KOPT-K1 (cell line): ENCODE data around the gene BBLN.
"Not testable (repeated sequence)": the region's sequence is repeated elsewhere in the genome, so short reads cannot be mapped to it uniquely, and the experiment has no call there.

Source experiments
- H3K27ac ChIP-seq: fragments of 200-600 bp; sonication (generic); 2 replicates; pipeline ENCODE4 v1.5.1; 2016; ENCODE audit warnings: antibody characterized with exemption, mild to moderate bottlenecking, low read depth, low read length; ENCODE audit not compliant: poor library complexity, severe bottlenecking
- H3K36me3 ChIP-seq: fragments of 200-600 bp; sonication (generic); 2 replicates; pipeline ENCODE4 v1.5.1; 2017; ENCODE audit warnings: antibody characterized with exemption, mild to moderate bottlenecking, low read length, moderate library complexity; ENCODE audit not compliant: insufficient read depth
- H3K9me3 ChIP-seq: fragments of 200-600 bp; sonication (generic); 2 replicates; pipeline ENCODE4 v1.5.1; 2017; ENCODE audit warnings: antibody characterized with exemption, low read length, mild to moderate bottlenecking; ENCODE audit not compliant: insufficient read depth, poor library complexity, severe bottlenecking

BBLN gene, protein sequence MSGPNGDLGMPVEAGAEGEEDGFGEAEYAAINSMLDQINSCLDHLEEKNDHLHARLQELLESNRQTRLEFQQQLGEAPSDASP

DNA sequence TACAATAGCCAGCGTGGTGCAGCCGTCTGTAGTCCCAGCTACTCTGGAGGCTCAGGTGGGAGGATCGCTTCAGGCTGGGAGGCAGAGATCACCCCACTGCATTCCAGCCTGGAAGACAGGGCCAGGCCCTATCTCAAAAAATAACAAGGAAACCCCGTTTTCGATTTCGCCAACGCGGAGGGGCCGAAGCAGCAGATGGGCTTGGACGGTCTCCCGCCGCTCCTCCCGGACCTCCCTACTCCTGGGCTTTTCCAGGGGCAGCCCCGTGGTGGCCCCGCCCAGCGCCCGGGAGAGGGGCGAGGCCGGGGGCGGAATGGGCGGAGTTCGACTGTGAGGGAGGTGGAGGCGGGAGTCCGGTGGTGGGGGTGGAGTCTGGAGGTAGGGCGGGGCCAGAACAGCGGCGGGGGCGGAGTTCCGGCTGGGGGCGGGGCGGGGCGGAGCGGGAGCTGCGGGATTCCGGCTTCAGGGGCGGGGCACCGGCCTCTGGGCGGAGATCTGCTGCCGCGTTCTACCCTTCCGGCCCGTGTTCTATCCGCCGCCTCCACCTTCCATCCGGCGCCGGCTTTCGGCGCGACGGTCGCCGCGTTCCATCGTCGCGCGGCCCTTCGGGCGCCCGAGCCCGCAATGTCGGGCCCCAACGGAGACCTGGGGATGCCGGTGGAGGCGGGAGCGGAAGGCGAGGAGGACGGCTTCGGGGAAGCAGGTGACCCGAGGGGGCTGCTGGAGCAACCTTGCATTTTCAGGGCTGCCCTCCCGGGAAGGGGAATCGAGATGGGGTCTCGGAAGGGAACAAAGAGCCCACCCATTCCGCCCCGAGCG is at the start of gene BBLN:
BBLN (plus strand) TSS at position 482 of the 819 bp plus-strand sequence; CDS start at position 625, 143 bp downstream.
- Histone ChIP-seq H3K27ac (peak within 1 kb of the TSS; percentile 78), H3K9me3 (no peaks in the 10 kb centered on the region), H3K36me3 (peaks cover 33% of the 10 kb centered on the region)

DNA sequence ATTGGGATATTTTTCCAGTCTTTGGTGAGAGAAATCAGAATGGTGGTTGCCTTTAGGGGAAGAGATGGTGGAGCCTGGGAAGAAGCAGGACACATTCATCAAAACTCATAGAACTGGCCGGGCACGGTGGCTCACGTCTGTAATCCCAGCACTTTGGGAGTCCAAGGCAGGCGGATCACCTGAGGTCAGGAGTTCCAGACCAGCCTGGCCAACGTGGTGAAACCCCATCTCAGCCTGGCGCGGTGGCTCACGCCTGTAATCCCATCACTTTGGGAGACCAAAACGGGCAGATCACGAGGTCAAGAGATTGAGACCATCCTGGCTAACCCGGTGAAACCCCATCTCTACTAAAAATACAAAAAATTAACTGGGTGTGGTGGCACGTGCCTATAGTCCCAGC is 48.3 kb upstream of the BBLN start:
- H3K36me3 ChIP-seq = peaks cover 87% of the 10 kb centered on the region
- H3K9me3 ChIP-seq, H3K27ac ChIP-seq: not testable (repeated sequence)

DNA sequence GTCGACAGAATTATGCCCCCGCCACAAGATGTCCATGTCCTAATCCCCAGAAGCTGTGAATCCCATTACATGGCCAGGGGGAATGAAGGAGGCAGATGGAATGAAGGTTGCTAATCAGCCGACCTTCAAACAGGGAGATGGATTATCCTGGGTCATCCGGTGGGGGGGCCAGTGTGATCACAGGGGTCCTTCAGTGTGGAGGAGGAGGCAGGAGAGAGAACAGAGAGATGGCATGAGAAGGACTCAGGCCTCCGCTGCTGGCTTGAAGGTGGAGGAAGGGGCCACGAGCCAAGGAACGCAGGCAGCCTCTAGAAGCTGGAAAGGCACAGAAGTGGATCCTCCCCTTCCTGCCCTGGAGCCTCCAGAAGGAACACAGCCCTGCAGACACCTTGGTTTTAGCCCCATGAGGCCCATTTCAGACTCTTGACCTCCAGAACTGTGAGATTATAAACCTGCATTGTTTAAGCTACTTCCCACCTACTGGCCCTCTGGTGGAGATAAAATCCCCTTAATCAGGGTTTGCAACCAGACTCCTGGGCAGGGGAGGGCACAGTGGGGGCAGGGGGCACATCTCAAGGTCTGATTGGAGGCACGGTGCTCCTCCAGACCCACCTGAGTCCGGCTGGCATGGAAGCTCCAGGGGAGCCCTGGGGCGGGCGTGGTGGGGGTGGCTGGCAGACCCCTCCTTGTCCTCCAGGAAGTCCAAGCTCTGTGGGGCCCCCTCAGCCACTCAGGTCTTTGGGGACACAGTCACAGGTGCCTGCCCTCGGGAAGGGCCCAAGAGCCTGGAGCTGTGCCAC is 46.3 kb upstream of the BBLN start:
- no peak overlapping the region for H3K27ac ChIP-seq
- peaks cover 67% of the 10 kb centered on the region for H3K36me3 ChIP-seq
- no peaks in the 10 kb centered on the region for H3K9me3 ChIP-seq

DNA sequence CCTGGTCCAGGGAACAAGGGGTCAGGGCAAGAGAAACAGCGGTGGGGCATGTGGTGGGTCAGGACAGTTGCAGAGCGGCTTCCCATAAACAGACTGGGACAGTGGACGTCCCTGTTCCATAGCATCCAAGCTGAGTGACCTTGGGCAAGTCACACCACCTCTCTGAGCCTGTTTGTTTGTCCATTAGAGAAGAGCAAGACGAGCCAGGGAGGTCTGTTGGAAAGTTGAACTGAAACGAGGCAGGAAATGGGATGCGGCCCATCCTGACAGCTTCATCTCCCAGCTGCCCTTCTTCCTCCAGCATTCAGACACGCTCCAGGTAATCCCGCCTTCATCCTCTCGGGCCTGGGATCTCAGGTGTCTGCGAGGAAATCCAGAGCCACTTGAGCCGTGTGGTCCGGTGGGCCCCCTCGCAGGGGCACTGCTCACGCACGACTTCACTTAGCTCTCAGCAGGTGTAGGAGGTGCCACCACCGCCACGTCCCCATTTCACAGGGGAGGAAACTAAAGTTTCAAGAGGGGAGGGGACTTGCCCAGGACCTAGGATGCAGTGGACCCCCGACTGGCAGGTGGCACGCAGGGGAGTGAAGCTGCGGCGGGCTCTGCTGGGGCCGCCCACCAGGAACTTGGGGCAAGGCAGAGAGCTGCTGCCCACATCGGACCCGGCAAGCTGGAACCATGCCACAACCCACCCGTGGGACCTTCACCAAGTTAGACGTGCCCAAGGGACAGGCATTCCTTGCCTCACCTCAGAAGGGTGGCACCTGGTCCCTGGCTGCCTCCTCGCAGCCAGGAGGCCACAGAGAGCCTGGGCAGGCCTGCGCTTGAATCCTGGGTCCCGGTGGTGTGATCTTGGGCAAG is 45.5 kb upstream of the BBLN start:
- H3K36me3 ChIP-seq = peaks cover 59% of the 10 kb centered on the region
- no peak overlapping the region for H3K27ac ChIP-seq
- no peaks in the 10 kb centered on the region for H3K9me3 ChIP-seq

DNA sequence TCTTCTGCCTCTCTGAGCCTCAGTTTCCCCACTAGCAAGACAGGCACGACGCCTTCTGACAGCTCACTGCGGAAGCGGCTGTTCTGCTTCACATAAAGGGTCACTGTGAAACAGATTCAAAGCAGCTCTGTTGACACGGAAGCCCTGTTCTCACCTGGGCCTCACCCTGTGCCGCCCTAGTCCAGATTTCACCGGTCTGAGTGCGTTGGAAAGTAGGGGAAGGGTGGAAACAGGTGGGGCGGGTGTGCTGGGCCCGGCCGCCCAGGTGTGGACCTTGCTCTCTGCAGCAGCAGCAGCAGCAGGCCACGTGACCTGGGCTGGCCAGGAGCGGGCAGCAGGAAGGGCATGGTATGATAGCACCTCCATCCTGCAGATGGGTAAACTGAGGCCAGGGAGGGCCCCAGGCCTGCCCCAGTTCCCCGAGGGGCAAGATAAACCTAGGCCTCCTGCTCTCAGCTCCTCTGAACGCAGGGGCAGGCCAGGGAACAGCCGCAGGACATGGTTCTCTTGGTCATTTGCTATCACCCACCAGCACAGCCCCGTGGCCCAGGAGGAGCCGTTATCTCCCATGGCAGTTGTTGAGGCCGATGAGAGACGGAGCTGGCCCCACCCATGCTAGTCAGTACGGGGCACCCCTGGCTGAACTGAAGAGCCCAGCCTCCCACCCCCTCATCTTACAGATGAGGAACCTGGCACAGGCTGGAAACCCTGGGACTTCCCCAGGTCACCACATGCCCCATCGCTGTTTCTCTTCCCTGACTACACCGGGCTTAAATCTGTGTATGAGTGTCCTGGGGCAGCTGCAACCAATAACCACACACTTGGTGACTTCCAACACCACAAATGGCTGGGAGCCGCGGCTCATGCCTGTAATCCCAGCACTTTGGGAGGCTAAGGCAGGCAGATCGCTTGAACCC is 44.6 kb upstream of the BBLN start:
- Histone ChIP-seq H3K27ac (no peak overlapping the region), H3K36me3 (peaks cover 59% of the 10 kb centered on the region; the same call in 1 of the 2 replicates), H3K9me3 (no peaks in the 10 kb centered on the region)

GRCh38 chr9:128116104-128117083 is 43.7 kb upstream of the BBLN start:
- Histone ChIP-seq H3K36me3 (peaks cover 61% of the 10 kb centered on the region; the same call in 1 of the 2 replicates), H3K9me3 (no peaks in the 10 kb centered on the region), H3K27ac (no peak overlapping the region)

DNA sequence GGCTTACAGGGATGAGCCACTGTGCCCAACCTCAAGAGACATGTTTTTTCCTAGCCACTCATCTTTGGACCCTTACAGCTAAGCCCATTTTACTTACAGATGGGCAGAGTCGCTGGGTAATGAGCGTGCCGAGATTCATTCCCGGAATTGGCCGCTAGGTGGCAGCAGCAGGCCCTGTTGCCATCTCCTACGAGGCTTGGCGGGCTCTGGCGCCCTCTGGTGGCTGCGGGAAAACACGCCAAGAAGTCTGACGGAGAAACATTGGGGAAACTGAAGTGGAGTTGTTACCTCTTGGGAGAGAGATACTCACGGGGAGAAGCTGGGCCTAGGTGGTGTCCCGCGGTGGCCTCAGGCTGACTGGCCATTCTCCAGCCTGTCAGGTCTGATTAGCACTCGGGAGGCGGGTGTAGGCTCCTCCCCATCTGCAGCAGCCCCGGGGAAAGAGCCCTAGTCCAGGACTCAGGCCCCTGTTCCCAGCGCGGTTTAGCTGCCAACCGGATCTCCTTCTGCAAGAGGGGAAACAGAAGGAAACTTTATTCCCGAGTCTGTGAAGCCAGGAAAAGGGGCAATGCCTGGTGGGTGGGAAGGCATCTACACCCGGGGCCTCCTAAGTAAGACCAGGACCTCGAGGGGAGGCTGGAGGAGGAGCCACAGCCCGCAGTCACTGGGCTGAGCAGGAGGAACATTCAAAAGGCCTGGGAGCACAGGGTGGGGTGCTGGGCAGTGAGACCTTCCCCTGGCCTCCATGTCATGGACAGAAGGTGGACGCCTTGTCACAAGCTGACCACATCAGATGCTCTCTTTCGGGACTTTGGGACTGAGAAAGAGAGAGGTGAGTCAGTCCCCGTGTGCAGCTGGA is 42.2 kb upstream of the BBLN start:
- Histone ChIP-seq H3K9me3 (no peaks in the 10 kb centered on the region), H3K36me3 (peaks cover 66% of the 10 kb centered on the region; the same call in 1 of the 2 replicates), H3K27ac (no peak overlapping the region)

- peaks cover 66% of the 10 kb centered on the region; the same call in 1 of the 2 replicates for H3K36me3 ChIP-seq
- no peak overlapping the region for H3K27ac ChIP-seq
- H3K9me3 ChIP-seq = no peaks in the 10 kb centered on the region
These were observed 41.6 kb upstream of the BBLN start for GRCh38 chr9:128118472-128118857.

- Histone ChIP-seq H3K27ac (no peak overlapping the region), H3K36me3 (peaks cover 65% of the 10 kb centered on the region; the same call in 1 of the 2 replicates), H3K9me3 (no peaks in the 10 kb centered on the region)
These were observed 40.9 kb upstream of the BBLN start for GRCh38 chr9:128118971-128119665.

DNA sequence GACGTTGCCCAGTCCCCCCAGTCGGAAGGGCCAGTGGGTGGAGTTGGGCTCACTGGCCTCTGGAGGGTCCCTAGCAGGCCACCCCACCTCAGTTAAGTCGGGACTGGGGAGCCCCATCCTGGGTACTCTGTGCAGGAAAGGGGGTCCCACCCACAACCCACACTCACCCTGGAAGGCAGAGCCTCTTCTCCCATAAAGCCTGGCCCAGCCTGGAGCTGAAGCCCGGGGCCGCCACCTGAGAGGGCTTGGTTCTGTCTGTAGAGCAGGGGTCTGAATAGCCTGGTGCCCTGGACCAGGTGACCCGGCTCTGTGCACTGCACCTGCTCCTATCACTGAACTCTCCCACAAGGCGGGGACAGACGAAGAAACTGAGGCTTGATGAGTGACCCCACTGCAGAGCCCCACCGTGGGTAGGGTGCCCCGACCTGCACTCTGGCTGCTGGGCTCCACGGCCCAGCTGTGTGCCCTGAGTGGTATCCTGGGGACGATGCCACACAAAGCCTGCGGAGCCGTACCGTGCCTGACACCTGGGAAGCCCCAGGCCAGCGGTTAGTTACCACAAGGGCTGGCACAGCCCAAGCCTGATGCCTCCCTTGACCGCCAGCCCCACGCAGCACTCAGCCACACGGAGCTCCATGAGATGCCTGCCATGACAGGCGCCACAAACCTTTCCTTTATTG is 39.9 kb upstream of the BBLN start:
- Histone ChIP-seq H3K36me3 (peaks cover 65% of the 10 kb centered on the region; the same call in 1 of the 2 replicates), H3K27ac (no peak overlapping the region), H3K9me3 (no peaks in the 10 kb centered on the region)

DNA sequence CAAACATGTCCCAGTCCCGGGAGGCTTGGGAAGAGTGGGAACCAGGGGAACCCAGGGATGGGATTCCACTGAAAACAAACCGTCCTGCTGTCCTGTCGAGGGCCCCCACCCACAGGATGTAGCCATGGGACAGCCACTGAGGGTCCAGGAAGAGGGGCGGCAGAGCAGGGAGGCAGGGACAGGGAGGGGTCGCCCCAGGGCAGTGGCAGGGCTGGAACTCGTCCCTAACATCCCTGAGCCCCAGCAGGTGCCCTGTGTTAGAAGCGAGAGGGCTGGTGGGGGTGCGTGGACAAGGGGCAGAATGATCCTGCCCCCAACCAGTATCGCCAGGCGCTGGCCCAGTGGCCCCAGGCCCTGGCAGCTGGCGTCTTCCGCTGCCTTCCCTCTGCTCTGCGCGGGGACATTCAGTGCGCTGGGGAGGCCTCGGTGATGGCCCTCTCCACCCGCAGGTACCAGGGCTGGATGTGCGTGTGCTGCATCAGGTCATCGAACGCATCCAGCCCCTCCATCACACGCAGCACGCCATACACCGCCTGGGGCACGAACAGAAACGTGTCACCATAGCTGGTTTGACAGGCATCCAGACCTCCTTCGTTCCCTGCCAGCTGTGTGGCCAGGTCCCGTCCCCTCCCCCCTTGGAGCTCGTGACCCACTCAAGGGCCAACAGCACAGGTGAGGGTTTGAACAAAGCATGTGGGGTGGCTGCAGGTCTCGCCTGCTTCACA is 39.2 kb upstream of the BBLN start:
- no peaks in the 10 kb centered on the region for H3K9me3 ChIP-seq
- H3K27ac ChIP-seq = no peak overlapping the region
- peaks cover 65% of the 10 kb centered on the region; the same call in 1 of the 2 replicates for H3K36me3 ChIP-seq
